OCI-LY1 (cell line): ENCODE data around the gene CCDC87.

Experiments
- H2AFZ ChIP-seq: fragments of 200-600 bp; sonication (generic), shearing (Covaris generic); 2 replicates; pipeline ENCODE4 v1.6.0; 2014; ENCODE audit warnings: antibody characterized with exemption, mild to moderate bottlenecking, low read length
- H3F3A ChIP-seq: fragments of 200-600 bp; sonication (generic), shearing (Covaris generic); 2 replicates; pipeline ENCODE4 v1.6.0; 2014; ENCODE audit warnings: mild to moderate bottlenecking, antibody characterized with exemption, low read length, moderate library complexity; ENCODE audit not compliant: insufficient read depth
- H3K27ac ChIP-seq: fragments of 200-600 bp; sonication (generic); 2 replicates; pipeline ENCODE4 v1.5.1; 2014; ENCODE audit warnings: low read length, mixed run types, mild to moderate bottlenecking, low read depth; ENCODE audit not compliant: poor library complexity, severe bottlenecking
- H3K27me3 ChIP-seq: fragments of 200-600 bp; sonication (generic); 2 replicates; pipeline ENCODE4 v1.6.0; 2014; ENCODE audit warnings: antibody characterized with exemption, mild to moderate bottlenecking, low read length, moderate library complexity; ENCODE audit not compliant: insufficient read depth
- H3K36me3 ChIP-seq: fragments of 200-600 bp; sonication (generic); 2 replicates; pipeline ENCODE4 v1.6.1; 2014; ENCODE audit warnings: mild to moderate bottlenecking, antibody characterized with exemption, low read length, moderate library complexity, mixed read lengths; ENCODE audit not compliant: insufficient read depth
- H3K4me1 ChIP-seq: fragments of 200-600 bp; sonication (generic); 2 replicates; pipeline ENCODE4 v1.5.1; 2014; ENCODE audit warnings: mild to moderate bottlenecking, low read length, moderate library complexity; ENCODE audit not compliant: insufficient read depth, severe bottlenecking
- H3K4me2 ChIP-seq: fragments of 200-600 bp; sonication (generic), shearing (Covaris generic); 2 replicates; pipeline ENCODE4 v1.6.1; 2014; ENCODE audit warnings: low read length
- H3K4me3 ChIP-seq: fragments of 200-600 bp; sonication (generic); 2 replicates; pipeline ENCODE4 v1.5.1; 2014; ENCODE audit warnings: low read length, low read depth, mild to moderate bottlenecking, mixed read lengths; ENCODE audit not compliant: poor library complexity, severe bottlenecking
- H3K79me2 ChIP-seq: fragments of 200-600 bp; shearing (Covaris generic); 2 replicates; pipeline ENCODE4 v1.6.1; 2016; ENCODE audit warnings: mixed run types, low read length, mixed read lengths; ENCODE audit not compliant: insufficient read depth
- H3K9ac ChIP-seq: fragments of 200-600 bp; sonication (generic), shearing (Covaris generic); 2 replicates; pipeline ENCODE4 v1.6.1; 2014; ENCODE audit warnings: mild to moderate bottlenecking, low read length, mixed read lengths
- H3K9me2 ChIP-seq: fragments of 200-600 bp; sonication (generic), shearing (Covaris generic); 2 replicates; pipeline ENCODE4 v1.6.1; 2014; ENCODE audit warnings: low read depth, mild to moderate bottlenecking, low read length, mixed read lengths
- H3K9me3 ChIP-seq: fragments of 200-600 bp; shearing (Covaris generic); 2 replicates; pipeline ENCODE4 v1.6.1; 2014; ENCODE audit warnings: low read length, mixed read lengths
- H4K20me1 ChIP-seq: fragments of 200-600 bp; sonication (generic), shearing (Covaris generic); 2 replicates; pipeline ENCODE4 v1.6.0; 2016; ENCODE audit warnings: mild to moderate bottlenecking, low read length; ENCODE audit not compliant: insufficient read depth
- CTCF ChIP-seq: fragments of 200-600 bp; sonication (generic), shearing (Covaris generic); IDR thresholded peaks from 2 replicates; pipeline ENCODE4 v1.5.1; 2017; ENCODE audit warnings: mild to moderate bottlenecking, antibody characterized with exemption, low read length, moderate library complexity, mixed read lengths
- EZH2 ChIP-seq: fragments of 200-600 bp; sonication (generic), shearing (Covaris generic); IDR thresholded peaks from 2 replicates; pipeline ENCODE4 v1.8.0; 2017; ENCODE audit warnings: borderline replicate concordance, mixed run types, mild to moderate bottlenecking, antibody characterized with exemption, low read length, moderate library complexity, mixed read lengths

Gene CCDC87

GRCh38 chr11:66604155-66604554 is 11.3 kb upstream of the CCDC87 start:
- Histone ChIP-seq H3K27me3 (no peaks in the 10 kb centered on the region), H3K9me2 (no peaks in the 10 kb centered on the region), H2AFZ (no peak overlapping the region), H3K9ac (no peak overlapping the region), H3K36me3 (peaks cover 37% of the 10 kb centered on the region; the same call in 1 of the 2 replicates), H3K4me3 (no peak overlapping the region), H3K79me2 (no peaks in the 10 kb centered on the region), H3F3A (no peaks in the 10 kb centered on the region), H3K4me1 (peaks cover 13% of the 10 kb centered on the region), H3K4me2 (no peak overlapping the region), H3K9me3 (no peaks in the 10 kb centered on the region), H3K27ac (no peak overlapping the region), H4K20me1 (no peaks in the 10 kb centered on the region)
- TF ChIP-seq CTCF = no peak
- no peak for TF ChIP-seq EZH2

- peaks cover 9% of the 10 kb centered on the region for H3K4me1 ChIP-seq
- H3K27me3 ChIP-seq = no peaks in the 10 kb centered on the region
- H3K9me3 ChIP-seq = no peaks in the 10 kb centered on the region
- no peak overlapping the region for H3K4me2 ChIP-seq
- no peaks in the 10 kb centered on the region for H3K79me2 ChIP-seq
- H3K36me3 ChIP-seq = peaks cover 37% of the 10 kb centered on the region; the same call in 1 of the 2 replicates
- no peak overlapping the region for H3K27ac ChIP-seq
- H4K20me1 ChIP-seq = no peaks in the 10 kb centered on the region
- H3F3A ChIP-seq = no peaks in the 10 kb centered on the region
- H2AFZ ChIP-seq = no peak overlapping the region
- H3K9me2 ChIP-seq = no peaks in the 10 kb centered on the region
- no peak overlapping the region for H3K4me3 ChIP-seq
- H3K9ac ChIP-seq = no peak overlapping the region
- TF ChIP-seq CTCF = no peak
- no peak for TF ChIP-seq EZH2
Observed at GRCh38 chr11:66603072-66603471, 10.2 kb upstream of the CCDC87 start.

GRCh38 chr11:66600631-66601233 is 7.9 kb upstream of the CCDC87 start:
- Histone ChIP-seq H3K79me2 (no peaks in the 10 kb centered on the region), H4K20me1 (no peaks in the 10 kb centered on the region), H3K9ac (no peak overlapping the region), H3K36me3 (peaks cover 33% of the 10 kb centered on the region; the same call in 1 of the 2 replicates), H3K4me1 (peaks cover 9% of the 10 kb centered on the region), H2AFZ (no peak overlapping the region), H3K27me3 (no peaks in the 10 kb centered on the region), H3K4me3 (no peak overlapping the region), H3K4me2 (no peak overlapping the region), H3F3A (no peaks in the 10 kb centered on the region), H3K27ac (no peak overlapping the region), H3K9me3 (no peaks in the 10 kb centered on the region), H3K9me2 (no peaks in the 10 kb centered on the region)
- no peak for TF ChIP-seq CTCF
- no peak for TF ChIP-seq EZH2
